Thoracic aorta (tissue), 2 donors: ENCODE measurements around the gene ALCAM. TPM values are rescaled to one million over a fixed set of nuclear protein-coding genes. Genes with fewer than 3 reads are reported as not detected.
"Not testable (repeated sequence)": the region's sequence is repeated elsewhere in the genome, so short reads cannot be mapped to it uniquely, and the experiment has no call there.

ENCODE experiments used
- ATAC-seq: fragments of 150-250 bp; one replicate; pipeline ENCODE4 v1.8.0; 2017; ENCODE audit warnings: low read depth; ENCODE audit not compliant: insufficient number of reproducible peaks, low FRiP score
- DNase-seq: peaks from one replicate; pipeline ENCODE4 v3.0.0-alpha.2; 2020; ENCODE audit warnings: low spot score
- H3K27ac ChIP-seq, 2 donors: fragments of 200-600 bp; sonication (generic); 1 replicate in 1 of 2; 2 replicates in 1 of 2; pipeline ENCODE4 v1.5.1; 2016; ENCODE audit warnings: mild to moderate bottlenecking in 2 of 2, moderate library complexity in 2 of 2
- H3K27me3 ChIP-seq: fragments of 200-600 bp; sonication (generic); replicated peaks from 2 replicates; pipeline ENCODE4 v1.6.0; 2016; ENCODE audit warnings: mild to moderate bottlenecking; ENCODE audit not compliant: insufficient read depth
- H3K36me3 ChIP-seq: fragments of 200-600 bp; sonication (generic); one replicate; pipeline ENCODE4 v1.5.1; 2016
- H3K4me1 ChIP-seq, 2 donors: fragments of 200-600 bp; sonication (generic); 1 replicate in 1 of 2; 2 replicates in 1 of 2; pipeline versions ENCODE4 v1.5.1 to v1.6.0; 2016; ENCODE audit warnings: low read depth in 2 of 2, mild to moderate bottlenecking in 1 of 2; ENCODE audit not compliant: control insufficient read depth in 1 of 2
- H3K4me3 ChIP-seq: fragments of 200-600 bp; sonication (generic); 2 replicates; pipeline ENCODE4 v1.5.1; 2016; ENCODE audit warnings: mild to moderate bottlenecking
- H3K9me3 ChIP-seq: fragments of 200-600 bp; sonication (generic); 2 replicates; pipeline ENCODE4 v1.5.1; 2016
- CTCF ChIP-seq: fragments of 200-600 bp; sonication (generic); IDR thresholded peaks from one replicate; pipeline ENCODE4 v1.5.1; 2019; ENCODE audit warnings: antibody characterized with exemption
- total RNA-seq, 2 donors: library from RNA; depleted of rRNA; stranded (reverse); fragments of >200 nt; gene quantifications; one replicate each; pipeline versions ENCODE4 v1.1.0 to v1.2.3, GENCODE V29; 2016

ALCAM gene
- total RNA-seq, 2 donors from 2014 or later, result 109 to 122 TPM

DNA sequence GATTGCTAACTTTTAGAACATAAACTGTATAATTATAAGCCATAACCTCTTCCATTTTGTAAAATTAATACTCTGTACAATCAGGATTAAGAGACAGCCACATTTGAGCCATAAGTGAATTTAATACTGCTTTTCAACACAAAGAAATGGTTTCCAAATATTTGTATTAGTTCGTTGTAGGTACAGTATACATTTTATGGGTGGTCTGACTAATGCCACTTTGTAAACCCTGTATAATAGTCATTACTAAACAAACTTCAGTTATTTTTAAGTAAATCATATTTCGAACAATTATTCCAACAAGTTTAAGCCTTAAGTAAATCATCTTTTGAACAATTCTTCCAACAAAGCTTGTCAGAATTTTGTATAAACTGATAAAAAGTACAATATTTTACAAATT is 11.0 kb downstream of the ALCAM start:
- no peak overlapping the region for H3K4me3 ChIP-seq
- no peak for DNase-seq
- H3K27me3 ChIP-seq, result no peaks in the 10 kb centered on the region
- H3K4me1 ChIP-seq, result peaks cover 4 to 6% of the 10 kb centered on the region in 2 donors
- H3K36me3 ChIP-seq, result no peaks in the 10 kb centered on the region
- no peaks in the 10 kb centered on the region for H3K9me3 ChIP-seq
- ATAC-seq, result no peak
- no peak overlapping the region for H3K27ac ChIP-seq
- TF ChIP-seq CTCF, result no peak

DNA sequence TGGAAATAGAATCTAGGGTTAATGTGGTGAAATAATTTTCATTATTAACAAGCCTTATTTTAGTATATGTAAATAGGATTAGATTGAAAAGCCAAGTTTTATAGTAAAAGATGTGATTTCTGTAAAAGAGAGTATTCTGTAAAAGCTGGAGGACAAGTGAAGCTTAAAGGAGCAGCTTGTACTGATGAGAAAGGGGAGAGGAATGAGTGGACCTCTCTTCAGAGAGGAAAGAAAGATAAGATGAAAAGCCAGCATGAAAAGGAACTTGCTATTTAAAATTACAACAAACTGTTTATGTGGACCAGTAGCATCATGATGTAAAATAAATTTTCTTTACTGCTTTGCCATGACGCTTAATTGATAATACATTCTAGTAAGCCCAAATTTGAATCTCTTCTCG is 18.5 kb downstream of the ALCAM start:
- ATAC-seq (no peak), DNase-seq (no peak)
- no peaks in the 10 kb centered on the region for H3K27me3 ChIP-seq
- H3K36me3 ChIP-seq, result no peaks in the 10 kb centered on the region
- no peak overlapping the region for H3K27ac ChIP-seq
- H3K9me3 ChIP-seq, result no peaks in the 10 kb centered on the region
- peaks cover 9 to 17% of the 10 kb centered on the region in 2 donors for H3K4me1 ChIP-seq
- no peak overlapping the region for H3K4me3 ChIP-seq
- TF ChIP-seq CTCF, result no peak

GRCh38 chr3:105385819-105386508 is 19.3 kb downstream of the ALCAM start:
- no peak overlapping the region for H3K4me3 ChIP-seq
- DNase-seq (no peak), ATAC-seq (no peak)
- TF ChIP-seq CTCF, result no peak
- H3K9me3 ChIP-seq, result peaks cover 4% of the 10 kb centered on the region
- no peak overlapping the region for H3K27ac ChIP-seq
- H3K36me3 ChIP-seq, result no peaks in the 10 kb centered on the region
- H3K4me1 ChIP-seq, result peaks cover 9 to 17% of the 10 kb centered on the region in 2 donors
- H3K27me3 ChIP-seq, result no peaks in the 10 kb centered on the region

DNA sequence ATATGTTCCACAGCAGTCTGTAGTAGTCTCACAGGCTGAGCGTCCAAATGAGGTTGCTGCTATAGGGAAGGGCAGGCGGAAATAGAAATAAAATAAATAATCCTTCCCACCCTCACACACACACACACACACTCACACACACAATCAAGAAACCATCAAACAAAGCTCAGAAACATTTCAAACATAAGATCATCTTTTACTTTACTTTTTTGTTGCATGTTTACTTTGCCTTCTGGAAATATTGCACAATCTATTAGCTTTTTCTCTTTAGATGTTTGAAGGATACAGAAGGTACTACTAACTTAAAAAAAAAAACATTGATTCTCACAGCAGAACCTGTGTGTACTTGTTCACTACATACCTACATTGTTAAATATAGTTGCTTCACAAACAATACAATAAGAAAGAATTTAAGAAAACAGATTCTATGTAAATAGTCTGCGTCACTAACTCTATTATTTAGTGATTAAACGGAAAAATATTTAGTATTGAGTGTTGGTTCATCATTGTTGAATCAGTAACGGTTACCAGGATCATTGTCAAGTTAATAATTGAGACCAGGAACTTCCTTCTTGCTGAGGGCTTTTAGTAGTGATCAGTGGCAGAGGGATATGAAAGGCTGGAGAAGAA is 20.5 kb downstream of the ALCAM start:
- ATAC-seq (no peak), DNase-seq (no peak)
- Histone ChIP-seq H3K4me1 (peaks cover 9 to 17% of the 10 kb centered on the region in 2 donors), H3K36me3 (no peaks in the 10 kb centered on the region), H3K27ac (no peak overlapping the region), H3K9me3 (peaks cover 13% of the 10 kb centered on the region), H3K27me3 (no peaks in the 10 kb centered on the region), H3K4me3 (no peak overlapping the region)
- TF ChIP-seq CTCF, result no peak

- no peak for TF ChIP-seq CTCF
- DNase-seq (no peak), ATAC-seq (no peak)
- Histone ChIP-seq H3K27ac (no peak overlapping the region), H3K9me3 (peaks cover 18% of the 10 kb centered on the region), H3K4me1 (peaks cover 5 to 16% of the 10 kb centered on the region in 2 donors), H3K36me3 (no peaks in the 10 kb centered on the region), H3K4me3 (no peak overlapping the region), H3K27me3 (no peaks in the 10 kb centered on the region)
Observed at GRCh38 chr3:105388176-105388575, 21.5 kb downstream of the ALCAM start.

- H3K4me1 ChIP-seq, result peaks cover 5 to 12% of the 10 kb centered on the region in 2 donors
- H3K36me3 ChIP-seq, ATAC-seq, H3K27ac ChIP-seq, DNase-seq, H3K27me3 ChIP-seq, H3K4me3 ChIP-seq: not testable (repeated sequence)
- H3K9me3 ChIP-seq, result peaks cover 18% of the 10 kb centered on the region
Observed at GRCh38 chr3:105389759-105390158, 23.1 kb downstream of the ALCAM start.

- not testable (repeated sequence) for ATAC-seq, H3K4me3 ChIP-seq, H3K4me1 ChIP-seq, H3K36me3 ChIP-seq, H3K27me3 ChIP-seq, DNase-seq, H3K27ac ChIP-seq
- H3K9me3 ChIP-seq, result peaks cover 18% of the 10 kb centered on the region
Observed at GRCh38 chr3:105392598-105392997, 25.9 kb downstream of the ALCAM start.
